Neural cell (in vitro differentiated cells): Measurements from ENCODE around the gene MYO15A.

Experiments used
- CTCF ChIP-seq: fragments of 450-650 bp; IDR thresholded peaks from 2 replicates; pipeline ENCODE4 v1.5.1; 2014; ENCODE audit warnings: antibody characterized with exemption, mild to moderate bottlenecking, moderate library complexity; ENCODE audit not compliant: poor library complexity, severe bottlenecking
- EP300 ChIP-seq: fragments of 450-650 bp; conservative IDR thresholded peaks from 2 replicates; pipeline ENCODE4 v1.6.1; 2014; ENCODE audit warnings: antibody characterized with exemption, mild to moderate bottlenecking, moderate library complexity; ENCODE audit not compliant: poor library complexity, severe bottlenecking
- EZH2 ChIP-seq: fragments of 200-600, 300-800 bp; shearing (Covaris generic), sonication (generic); IDR thresholded peaks from 2 replicates; pipeline ENCODE4 v1.6.1; 2014; ENCODE audit warnings: antibody characterized with exemption, low read length, borderline replicate concordance, mild to moderate bottlenecking; ENCODE audit not compliant: insufficient read depth, poor library complexity, severe bottlenecking
- MXI1 ChIP-seq: fragments of 450-650 bp; conservative IDR thresholded peaks from 2 replicates; pipeline ENCODE4 v1.6.1; 2014; ENCODE audit warnings: antibody characterized with exemption, mild to moderate bottlenecking; ENCODE audit not compliant: poor library complexity, severe bottlenecking
- POLR2AphosphoS5 ChIP-seq: IDR thresholded peaks from 2 replicates; pipeline ENCODE4 v1.6.1; 2012
- RAD21 ChIP-seq: fragments of 450-650 bp; conservative IDR thresholded peaks from 2 replicates; pipeline ENCODE4 v1.6.1; 2014; ENCODE audit warnings: antibody characterized with exemption, mild to moderate bottlenecking, moderate library complexity
- REST ChIP-seq: IDR thresholded peaks from 2 replicates; pipeline ENCODE4 v1.6.1; 2012; ENCODE audit warnings: borderline replicate concordance
- SMC3 ChIP-seq: fragments of 450-650 bp; conservative IDR thresholded peaks from 2 replicates; pipeline ENCODE4 v1.6.1; 2014; ENCODE audit warnings: antibody characterized with exemption, mild to moderate bottlenecking, moderate library complexity; ENCODE audit not compliant: poor library complexity
- TAF1 ChIP-seq: IDR thresholded peaks from 2 replicates; pipeline ENCODE4 v1.6.1; 2012; ENCODE audit warnings: low read depth

- TF ChIP-seq MXI1 (no peak), CTCF (no peak), EP300 (no peak), POLR2AphosphoS5 (no peak), REST (no peak), RAD21 (no peak), EZH2 (no peak), TAF1 (no peak), SMC3 (no peak)
These were observed 48.4 kb downstream of the MYO15A start for GRCh38 chr17:18156976-18157280.
